Sigmoid colon (tissue), 4 donors: ENCODE measurements around the gene RGS9.

Source experiments
- CTCF ChIP-seq, 4 experiments: fragments of 450-650 bp in 3 of 4; fragments of 200-600 bp in 1 of 4; IDR thresholded peaks; one replicate each; pipeline ENCODE4 v1.5.1; 2016 to 2019; ENCODE audit warnings: antibody characterized with exemption in 4 of 4, mild to moderate bottlenecking in 3 of 4, moderate library complexity in 2 of 4
- EP300 ChIP-seq, 4 donors: sonication (generic); formaldehyde crosslinking; IDR thresholded peaks; one replicate each; pipeline ENCODE4 v1.6.1; 2017; ENCODE audit warnings: antibody characterized with exemption in 4 of 4
- POLR2A ChIP-seq, 2 donors: fragments of 450-650 bp; IDR thresholded peaks; one replicate each; pipeline ENCODE4 v1.6.1; 2016; ENCODE audit warnings: antibody characterized with exemption in 2 of 2, mild to moderate bottlenecking in 2 of 2, moderate library complexity in 2 of 2
- POLR2AphosphoS5 ChIP-seq, 4 donors: sonication (generic); formaldehyde crosslinking; IDR thresholded peaks; one replicate each; pipeline ENCODE4 v1.6.1; 2017; ENCODE audit warnings: antibody characterized with exemption in 4 of 4

- no peak for TF ChIP-seq CTCF (IDR thresholded peaks at IDR 0.05)
- no peak for TF ChIP-seq EP300 (IDR thresholded peaks at IDR 0.05)
- no peak for TF ChIP-seq POLR2AphosphoS5 (IDR thresholded peaks at IDR 0.05)
- no peak for TF ChIP-seq POLR2A (IDR thresholded peaks at IDR 0.05)
Measured at GRCh38 chr17:65259281-65259680, 122.1 kb downstream of the RGS9 start.
